Activated gamma-delta T cell (primary cell): Measurements from ENCODE around the gene ZFP36L2.

Source experiments
- DNase-seq: peaks from one replicate; lab custom pipeline; 2025; lab: John Stamatoyannopoulos, UW

ZFP36L2 gene

DNA sequence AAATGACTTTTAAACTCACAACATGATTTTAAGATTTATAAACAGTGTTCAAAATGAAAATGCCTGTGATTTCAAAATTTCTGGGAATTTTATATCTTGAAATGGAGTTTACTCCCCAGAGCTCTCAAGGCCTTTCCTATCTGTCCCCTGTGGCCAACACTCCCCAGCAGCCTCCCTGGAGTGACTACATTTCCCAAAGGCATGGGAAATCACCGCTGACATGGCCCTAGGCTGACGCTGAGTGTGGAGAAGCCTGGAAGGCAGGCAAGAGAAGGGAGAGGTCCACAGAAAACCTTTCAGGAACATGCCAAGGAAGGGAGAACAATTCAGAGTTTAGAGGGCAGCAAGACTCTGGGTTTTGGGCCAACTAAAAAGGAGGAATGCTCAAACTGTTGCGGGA lies 20.2 kb upstream of the ZFP36L2 start:
- DNase-seq = no peak

DNA sequence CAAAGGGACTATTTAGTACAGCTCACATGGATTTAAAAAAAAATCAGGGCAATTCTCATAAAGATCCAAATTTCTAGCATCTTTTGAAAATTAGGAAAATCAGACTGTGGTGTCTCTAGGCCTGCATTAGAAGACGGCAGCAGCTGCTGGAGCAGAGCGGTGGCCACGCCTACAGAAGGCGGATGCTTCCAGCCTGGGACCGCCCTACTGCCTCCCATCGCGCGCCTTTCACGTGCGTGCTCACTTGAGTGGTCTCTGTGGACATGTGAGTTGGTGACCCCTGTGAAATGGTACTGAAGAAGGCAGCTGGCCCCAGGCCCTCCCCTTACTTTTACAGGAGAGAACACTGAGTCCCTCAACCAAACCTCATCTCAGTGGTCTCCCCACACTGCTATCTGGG lies 15.2 kb upstream of the ZFP36L2 start:
- DNase-seq = no peak

DNA sequence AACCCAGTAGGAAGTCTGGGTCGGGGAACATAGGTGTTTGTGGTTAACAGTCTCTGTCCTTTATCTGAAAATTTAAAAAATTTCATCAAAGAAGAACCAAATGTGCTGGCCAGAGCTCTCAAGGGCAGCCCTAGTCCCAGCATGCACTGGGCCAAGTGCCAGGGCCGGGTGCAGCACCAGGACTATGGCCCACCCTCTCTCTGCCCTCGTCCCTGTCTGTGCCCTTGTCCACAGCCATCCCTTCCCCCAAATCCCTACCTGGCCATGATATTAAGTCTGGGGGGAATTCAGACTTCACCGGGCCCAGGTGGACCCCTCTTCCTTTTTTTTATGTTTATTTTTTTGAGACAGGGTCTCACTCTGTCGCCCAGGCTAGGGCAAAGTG lies 14.4 kb upstream of the ZFP36L2 start:
- DNase-seq = no peak

DNA sequence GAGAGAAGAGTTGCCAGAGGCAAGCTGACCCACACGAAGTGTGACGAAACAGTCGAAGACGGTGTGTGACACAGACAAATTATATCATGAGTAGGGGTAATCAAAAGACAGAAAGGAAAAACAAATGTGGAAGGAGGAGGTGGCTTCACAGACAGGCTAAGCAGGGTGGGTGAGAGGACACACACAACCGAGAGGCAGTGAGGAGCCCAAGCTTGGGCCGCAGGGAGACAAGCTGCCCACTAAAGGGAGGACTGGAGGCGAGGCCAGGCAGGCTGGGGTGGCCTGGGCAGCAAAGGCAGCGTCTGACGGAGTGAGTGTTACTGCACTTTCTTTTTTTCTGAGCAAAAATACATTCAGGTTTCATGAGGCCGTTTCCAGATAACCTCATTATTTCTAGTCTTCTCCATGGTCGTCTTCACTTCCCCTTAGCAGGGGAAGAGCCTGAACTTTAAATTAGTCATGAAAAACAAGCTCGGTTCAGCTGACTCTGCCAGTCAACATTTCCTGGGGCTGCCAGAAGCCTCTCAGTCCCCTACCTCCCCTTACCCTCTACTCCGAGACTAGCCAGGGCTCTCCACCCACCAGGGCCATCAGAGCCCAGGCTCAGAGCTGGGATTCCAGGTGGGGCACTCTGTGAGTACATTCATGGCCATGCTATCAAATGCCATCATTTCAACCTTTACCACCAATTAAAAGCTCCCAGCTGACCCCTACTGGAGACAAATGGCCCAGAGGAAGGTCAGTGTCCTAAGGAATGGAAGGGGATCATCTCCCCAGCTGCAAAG lies 13.8 kb upstream of the ZFP36L2 start:
- no peak for DNase-seq

DNA sequence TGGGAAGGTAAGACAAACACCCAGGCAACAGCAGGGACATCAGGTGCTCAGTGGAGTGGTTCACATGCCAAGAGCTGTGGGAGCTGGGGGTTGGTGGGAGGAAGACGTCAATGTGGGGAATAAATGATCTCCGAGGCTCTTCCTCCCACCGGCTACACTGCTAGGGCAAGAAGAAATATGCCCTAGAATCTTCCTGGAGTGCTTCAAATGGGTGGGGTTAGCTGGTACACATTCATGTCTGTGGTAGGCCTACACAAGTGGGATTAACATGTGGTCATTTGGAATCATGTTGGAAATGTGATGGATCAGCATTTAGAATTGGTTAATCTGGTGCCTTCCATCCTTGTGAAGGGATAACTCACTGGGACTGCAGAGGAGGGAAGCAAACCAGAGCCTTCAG lies 12.4 kb upstream of the ZFP36L2 start:
- DNase-seq = no peak

DNA sequence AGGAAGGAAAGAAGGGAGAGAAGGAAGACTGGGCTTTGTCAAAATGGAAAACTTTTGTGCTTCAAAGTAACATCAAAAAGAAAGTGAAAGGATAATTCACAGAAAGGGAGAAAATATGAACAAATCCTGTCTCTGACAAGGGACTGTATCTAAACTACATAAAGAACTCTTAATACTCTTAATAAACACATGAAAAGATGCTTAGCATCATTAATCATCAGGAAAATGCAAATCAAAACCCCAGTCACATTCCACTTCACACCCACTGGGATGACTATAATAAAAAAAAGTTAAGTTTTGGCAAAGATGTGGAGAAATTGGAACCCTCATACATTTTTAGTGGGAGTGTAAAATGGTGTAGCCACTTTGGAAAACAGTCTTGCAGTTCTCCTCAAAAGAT lies 11.8 kb upstream of the ZFP36L2 start:
- DNase-seq = no peak

DNA sequence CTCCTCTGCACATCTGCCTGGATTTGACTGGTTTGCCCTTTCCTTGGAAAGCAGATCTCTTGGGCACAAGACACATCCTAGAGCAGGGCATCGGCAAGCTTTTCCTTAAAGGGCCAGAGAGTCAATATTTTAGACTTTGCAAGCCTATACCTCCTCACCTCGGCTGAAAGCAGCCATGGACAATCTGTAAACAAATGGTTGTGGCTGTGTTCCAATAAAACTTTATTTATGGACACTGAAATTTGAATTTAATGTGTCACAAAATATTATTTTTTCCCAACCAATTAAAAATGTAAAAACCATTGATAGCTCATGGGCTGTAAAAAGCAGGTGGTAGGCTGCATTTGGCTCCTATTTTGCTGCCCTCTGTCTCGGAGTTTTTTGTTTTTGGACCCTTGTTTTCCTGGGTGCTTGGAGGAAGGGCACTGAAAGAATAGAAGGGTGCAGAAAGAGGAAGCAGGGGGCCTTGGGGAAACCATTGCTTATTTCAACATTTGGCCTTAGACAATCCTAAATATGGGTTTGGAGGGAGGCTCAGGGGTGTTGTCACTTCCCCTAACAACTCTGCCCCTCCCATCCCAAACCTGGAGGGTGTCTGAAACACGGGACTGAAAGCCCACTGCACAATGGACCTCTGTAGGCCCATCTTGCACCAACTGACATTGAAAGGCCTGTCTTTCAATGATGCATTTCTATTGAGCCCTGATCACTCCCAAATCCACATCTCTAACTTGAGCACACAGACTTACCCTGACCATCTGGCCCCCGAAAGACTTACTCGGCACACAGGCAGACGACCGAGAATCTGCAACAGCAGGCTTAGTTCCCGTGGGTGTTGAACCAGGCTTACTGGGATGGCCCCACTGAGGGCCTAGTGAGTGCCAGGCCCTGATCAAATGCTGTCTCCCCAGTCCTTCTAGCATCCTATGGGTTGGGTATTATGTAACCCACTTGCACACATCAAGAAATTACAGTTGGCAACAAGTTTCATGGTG lies 7.1 kb upstream of the ZFP36L2 start:
- DNase-seq = no peak

DNA sequence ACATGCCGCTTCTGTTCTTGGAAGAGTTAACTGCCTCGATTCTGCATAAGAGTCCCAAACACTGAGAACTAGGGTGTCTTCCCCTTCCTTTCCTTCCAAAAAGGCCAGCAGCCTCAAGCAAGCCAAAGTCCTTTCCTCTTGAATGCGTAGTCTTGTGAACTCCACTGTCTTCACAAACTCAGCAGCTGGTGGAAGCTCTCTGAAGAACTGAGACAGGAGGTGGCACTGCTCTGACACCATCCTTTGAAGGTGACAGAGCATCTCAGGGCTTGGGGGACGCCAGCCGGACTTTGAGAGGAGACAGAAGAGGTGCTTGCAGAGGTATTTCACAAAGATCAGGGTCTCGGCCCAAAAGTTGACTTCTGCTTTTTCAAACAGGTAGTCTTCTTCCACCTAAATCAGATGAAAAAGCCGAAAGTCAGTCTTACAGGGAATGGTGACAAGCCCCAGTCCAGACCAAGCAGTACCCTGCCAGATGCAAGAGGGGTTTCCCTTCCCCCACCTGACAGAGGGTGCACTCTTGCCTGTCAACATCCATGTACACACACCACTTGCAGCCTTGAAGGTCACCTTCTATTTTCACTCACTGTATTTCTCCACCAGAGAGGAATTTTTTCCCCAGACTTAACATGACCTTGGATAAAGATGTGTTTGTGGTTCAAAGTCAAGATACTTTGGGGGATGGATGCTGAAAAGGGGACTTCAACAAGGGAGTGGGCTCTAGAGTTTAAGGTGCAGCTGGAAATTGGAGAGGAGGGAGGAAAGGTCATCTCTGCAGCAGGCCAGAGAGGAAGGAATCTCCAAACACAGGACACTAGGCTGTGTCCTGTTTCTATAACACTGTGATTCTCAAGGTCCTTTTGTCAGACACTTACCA lies 4.8 kb upstream of the ZFP36L2 start:
- DNase-seq = no peak

DNA sequence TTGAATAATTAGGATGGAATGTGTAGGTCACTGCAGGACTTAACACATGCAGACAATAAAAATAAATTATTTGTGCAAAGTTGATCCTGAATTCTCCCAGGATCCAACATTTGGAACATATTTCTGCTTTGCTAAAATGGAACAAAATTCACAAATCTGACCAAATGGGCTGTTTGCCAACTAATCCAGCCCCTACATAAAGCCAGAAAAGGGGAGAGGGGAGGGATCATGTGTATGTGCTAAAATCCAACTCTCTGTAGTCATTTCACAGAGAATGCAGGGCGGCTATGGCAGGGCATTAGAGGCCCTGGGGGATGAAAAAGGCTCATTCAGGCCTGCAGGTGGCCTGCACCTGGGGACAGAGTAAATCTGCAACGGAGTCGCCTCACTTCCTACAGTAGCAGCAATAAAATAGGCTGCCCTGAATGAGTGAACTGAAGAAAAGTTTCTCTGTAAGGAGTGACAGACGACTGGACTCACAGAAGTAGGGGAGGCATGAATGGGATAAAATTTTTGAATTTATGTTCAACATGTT lies 4.0 kb upstream of the ZFP36L2 start:
- no peak for DNase-seq

DNA sequence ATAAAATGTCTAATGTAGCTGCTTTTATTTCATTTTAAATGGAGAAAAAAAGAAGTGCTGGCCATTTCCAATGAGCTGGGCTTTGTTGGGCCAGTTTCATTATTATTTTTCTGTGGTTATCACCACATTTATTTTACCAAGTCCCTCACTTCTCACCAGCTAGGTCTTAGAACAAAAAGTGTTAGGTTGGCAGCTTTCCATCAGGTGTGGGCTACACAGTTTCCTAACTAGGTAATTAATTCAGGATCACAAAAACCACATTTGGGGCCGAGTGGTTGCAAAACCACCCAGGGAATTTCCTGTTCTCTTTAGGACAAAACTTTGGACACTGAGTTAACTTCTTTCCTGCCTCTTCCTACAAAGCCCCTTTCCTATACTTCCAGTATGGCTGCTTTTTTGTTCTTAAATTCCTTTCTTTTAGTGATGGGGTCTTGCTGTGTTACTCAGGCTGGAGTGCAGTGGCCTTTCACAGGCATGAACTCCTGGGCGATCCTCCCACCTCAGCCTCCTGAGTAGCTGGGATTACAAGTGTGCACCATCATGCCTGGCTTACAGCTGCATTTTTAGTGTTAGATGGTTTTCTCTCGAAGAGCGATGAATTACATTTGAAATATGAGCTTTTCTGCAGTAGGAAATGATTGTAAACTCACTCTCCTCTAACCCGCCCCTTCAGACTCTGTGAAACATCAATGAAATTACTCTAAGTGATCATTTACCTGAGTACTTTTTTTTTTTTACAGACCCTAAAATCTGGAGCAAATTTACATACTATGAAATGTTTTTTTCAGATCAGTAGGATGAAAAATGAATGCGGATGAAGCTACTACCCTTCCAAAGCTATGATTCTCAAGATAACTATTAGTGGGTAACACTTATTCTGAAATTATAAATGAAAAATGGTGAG lies 2.6 kb upstream of the ZFP36L2 start:
- no peak for DNase-seq

DNA sequence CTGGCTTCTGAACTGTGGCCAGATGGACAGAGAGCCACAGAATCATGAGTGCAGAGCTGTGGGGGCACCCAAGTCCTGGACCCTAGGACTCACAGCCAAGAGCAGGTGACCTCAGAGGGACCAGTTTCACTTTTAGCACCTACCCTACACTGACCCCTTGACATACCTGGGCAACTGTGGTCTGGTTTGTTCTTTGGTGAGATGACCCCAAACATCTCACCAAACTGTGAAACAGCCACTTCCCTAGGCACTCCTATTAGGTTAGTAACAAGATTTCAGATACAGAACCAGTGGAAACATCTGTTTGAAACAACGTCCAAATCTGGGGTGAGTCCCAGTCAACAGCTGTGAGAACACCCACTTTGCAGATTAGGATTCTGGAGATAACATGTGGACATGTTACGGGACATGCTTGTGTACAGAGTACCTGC lies 1.9 kb upstream of the ZFP36L2 start:
- no peak for DNase-seq

DNA sequence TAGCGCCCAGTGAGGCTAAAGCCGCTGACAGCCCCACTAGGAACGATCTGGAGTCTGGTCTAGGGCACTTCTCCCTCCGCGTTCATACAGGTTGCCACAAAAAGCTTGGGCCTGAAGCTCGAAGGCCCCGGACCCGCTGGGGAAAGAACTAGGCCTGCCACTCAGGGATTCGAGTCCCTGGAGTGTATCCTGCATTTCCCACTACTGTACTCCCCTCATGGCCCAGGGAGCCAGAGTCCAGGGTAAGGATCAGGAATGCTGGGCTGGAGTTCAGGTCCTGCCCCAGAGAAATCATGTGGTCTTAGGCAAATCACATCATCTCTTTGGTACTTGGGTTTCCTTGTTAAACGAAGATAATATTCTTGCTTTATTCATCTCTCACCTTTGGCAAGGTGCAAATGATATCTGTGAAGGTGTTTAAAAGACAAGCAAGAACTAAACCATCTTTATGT lies 1.4 kb upstream of the ZFP36L2 start:
- DNase-seq = no peak

DNA sequence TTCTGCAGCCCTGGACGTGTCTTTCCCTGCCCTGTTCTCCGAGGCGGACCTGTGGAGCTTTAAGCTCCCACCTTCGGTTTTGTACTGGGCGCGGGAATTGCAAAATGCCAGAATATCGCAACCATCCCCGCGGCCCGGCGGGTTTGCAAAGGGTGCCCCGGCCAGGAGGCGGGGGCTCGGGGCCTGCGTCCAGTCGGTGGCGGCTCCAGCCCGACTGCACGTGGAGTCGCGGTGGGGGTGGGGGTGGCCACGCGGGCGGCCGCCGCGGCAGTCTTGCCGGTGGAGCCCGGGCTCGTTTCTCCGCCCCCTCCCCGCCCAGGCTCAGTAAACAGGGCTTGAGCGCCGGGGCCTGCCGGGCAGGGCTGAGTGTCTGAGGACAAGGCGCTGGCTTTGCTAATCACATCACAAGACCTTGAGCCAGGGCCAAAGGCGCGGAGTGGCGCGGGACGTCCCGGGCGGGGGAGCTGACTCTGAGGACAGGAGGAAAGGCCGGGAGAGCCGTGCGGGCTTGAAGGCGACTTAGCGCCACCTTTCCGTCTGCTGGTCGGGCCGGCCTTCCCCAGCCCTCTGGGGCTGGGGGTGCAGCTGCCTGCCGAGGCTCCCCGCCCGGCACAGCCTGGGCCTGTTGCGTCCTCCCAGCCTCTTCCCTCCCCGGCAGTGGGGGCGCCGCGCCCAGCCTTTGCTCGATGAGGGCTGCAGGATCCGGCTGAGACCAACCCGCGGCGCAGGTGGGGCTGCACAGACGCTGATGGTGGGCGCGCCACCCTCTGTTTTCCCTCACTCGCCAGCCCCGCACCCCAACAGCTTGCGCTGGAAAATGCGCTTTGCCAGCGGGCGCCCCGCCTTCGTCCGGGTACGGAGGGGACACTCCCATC lies 786 bp upstream of the ZFP36L2 start:
- peak; percentile 46 for DNase-seq

DNA sequence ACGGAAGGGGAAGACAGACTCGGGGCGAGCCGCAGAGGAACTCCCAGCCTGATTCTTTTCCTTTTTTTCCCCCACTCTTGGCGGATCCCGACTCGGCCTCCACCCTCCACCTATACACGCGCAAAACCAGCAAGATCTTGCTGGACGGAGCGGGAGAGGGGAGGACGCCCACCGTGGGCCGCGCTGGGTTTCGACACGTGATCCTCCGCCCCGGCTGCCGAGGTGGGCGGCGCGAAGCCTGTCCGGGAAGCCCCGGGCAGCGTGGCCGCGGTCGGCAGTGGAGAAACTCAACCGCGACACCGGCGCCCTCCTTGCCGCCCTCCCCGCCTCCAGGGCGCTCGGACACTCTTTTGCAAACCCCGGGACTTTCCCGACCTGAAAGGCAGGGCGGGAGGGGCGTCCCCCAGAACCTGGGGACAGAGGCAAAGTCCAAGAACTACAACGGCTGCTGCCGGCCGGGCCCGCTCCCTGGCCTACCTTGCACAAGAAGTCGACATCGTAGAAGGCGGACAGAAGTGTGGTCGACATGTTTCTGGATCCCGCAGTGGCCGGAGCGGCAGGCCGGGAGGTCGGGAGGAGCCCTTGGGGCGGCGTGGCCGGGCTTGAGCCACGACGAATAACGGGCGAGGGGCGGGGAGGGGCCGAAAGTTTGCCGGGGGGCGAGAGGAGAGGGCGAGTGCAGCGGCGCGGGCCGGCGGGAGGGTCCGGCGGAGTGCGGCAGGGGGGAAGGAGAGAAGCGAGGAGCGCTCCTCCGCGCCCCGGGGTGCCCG lies 433 bp downstream of the ZFP36L2 start:
- peak; percentile 68 for DNase-seq

DNA sequence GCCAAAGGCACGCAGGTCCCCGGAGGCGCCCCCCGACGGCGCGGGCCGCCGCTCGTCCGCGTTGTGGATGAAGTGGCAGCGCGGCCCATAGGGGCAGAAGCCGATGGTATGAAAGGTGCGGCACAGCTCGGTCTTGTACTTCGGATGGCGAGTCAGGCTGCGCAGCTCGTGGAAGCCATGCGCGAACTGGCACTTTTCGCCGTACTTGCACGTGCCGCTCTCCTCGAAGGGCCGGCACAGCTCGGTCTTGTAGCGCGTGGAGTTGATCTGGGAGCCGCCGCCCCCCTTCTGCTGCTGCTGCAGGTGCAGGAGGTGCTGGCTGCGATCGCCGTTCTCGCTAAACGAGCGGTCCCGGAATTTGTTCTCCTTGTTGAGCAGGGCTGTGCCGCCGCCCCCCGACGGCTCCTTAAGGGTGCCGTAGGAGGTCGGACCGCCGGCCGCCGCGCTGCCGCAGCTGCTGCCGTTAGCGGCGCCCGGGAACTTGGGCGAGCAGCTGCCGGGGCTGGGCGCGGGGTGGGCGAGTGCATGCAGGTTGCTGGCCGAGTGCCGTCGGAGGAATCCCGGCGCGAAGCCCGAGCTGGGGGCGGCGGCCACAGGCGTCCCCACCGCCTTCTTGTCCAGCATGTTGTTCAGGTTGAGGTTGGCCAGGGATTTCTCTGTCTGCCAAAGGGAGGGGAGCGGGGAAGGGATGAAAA lies 1.2 kb downstream of the ZFP36L2 start:
- peak; percentile 33 for DNase-seq

DNA sequence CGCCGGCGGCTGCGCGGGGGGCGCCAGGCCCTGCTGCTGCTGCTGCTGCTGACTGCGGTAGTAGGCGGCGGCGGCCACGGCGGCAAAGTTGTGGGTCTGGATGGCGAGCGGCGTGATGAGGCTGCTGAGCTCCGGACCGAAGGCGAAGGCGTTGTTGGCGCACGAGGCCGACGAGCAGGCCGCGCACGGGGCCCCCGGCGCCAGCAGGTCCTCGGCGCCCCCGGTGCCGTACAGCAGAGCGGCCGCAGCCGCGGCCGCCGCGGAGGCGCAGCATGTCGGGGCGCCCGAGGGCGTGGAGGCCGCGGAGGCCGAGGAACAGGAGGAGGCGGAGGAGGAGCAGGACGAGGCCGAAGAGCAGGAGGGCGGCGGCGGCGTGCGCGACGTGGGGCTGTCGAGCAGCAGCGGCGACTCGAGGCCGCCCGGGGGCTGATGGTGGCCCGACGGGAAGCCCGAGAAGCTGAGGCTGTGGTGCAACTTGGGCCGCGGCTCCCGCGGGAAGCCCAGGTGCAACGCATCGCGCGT lies 1.8 kb downstream of the ZFP36L2 start:
- DNase-seq = peak; percentile 42

DNA sequence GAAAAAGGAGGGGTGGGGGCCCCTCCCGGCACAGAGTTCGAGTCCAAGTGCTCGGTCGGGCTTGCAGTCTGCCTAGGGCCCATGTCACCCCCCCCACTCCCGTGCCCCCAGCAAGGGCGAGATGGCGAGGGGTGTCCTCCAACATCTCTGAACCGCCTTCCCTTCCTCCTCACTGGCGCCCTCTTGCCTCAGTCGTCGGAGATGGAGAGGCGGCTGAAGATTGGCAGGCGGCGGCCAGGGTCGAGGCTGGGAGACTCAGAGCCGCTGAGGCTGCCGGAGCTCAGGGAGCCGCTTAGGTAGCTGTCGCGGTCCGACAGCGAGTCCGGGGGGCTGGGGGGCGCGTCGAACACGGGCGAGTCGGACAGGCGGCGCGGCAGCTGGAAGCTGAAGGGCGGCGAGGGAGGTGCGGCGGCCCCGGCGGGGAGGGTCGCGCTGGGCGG lies 2.3 kb downstream of the ZFP36L2 start:
- peak; percentile 41 for DNase-seq

DNA sequence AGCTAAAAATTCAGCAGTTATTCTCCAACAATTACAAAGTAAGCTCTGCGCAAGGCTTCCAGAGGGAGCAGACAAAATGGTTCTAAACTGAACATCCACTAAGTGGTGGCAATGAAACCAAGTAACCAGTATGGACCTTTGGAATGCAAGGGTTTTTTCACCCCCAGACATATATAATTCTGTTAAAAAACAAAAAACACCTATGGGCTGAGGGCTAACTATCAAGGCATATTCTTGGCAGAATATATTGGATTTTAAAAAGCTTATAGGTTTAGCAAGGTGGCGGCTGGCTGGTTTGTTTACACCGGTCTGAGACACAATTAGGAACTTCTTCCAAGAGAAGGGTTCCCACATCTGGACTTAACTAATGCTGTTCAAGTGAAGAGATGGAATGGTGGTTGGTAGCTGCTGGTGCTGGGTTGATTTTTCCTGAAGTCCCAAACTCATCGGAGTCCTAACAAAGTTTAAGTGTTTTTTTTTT lies 2.8 kb downstream of the ZFP36L2 start:
- no peak for DNase-seq
